Measurements from ENCODE around the gene GPA33.

Gene GPA33

GRCh38 chr1:167082511-167083027 lies 7.6 kb downstream of the GPA33 start:
- WGBS (ENCODE audit: insufficient coverage) = 57% methylated on average over 8 of the region's 11 CpGs
- Histone ChIP-seq H3K36me3 (ENCODE audit: control insufficient read depth in 4 of 4, insufficient read depth in 4 of 4, low read length in 3 of 4) (peaks cover 0 to 7% (median under 1%) of the 10 kb centered on the region in 4 experiments), H3K9me3 (ENCODE audit: control extremely low read depth in 1 of 5, control insufficient read depth in 4 of 5, insufficient read depth in 2 of 5, low read depth in 1 of 5, low read length in 4 of 5) (no peaks in the 10 kb centered on the region), H3K4me1 (ENCODE audit: control extremely low read depth in 1 of 4, control insufficient read depth in 4 of 4, insufficient read depth in 4 of 4, low read length in 3 of 4) (peaks cover 0 to 15% (median 13%) of the 10 kb centered on the region in 4 experiments), H3K27ac (ENCODE audit: insufficient read depth in 1 of 2, low read depth in 1 of 2, low read length in 2 of 2, poor library complexity in 1 of 2, severe bottlenecking in 2 of 2) (no peak overlapping the region), H3K4me3 (ENCODE audit: control insufficient read depth in 1 of 7, extremely low read depth in 1 of 7, insufficient read depth in 4 of 7, low read depth in 2 of 7, low read length in 6 of 7) (peak overlapping the region in 1 of 7 experiments; percentile 31), H3K27me3 (replicated peaks in 2 of 5; ENCODE audit: control insufficient read depth in 4 of 5, insufficient read depth in 5 of 5, low read length in 4 of 5) (no peaks in the 10 kb centered on the region)
- POLR2A ChIA-PET = no interaction called here
- DNase-seq = peak in 2 of 3 donors; percentile 60 to 67
- CTCF ChIA-PET = interaction anchor here (0.9 to 1.7 kb wide), 4 partner anchors 12 to 24 kb away, joined by 3 to 9 read pairs (median 4); no protein-coding TSS in a partner anchor

DNA sequence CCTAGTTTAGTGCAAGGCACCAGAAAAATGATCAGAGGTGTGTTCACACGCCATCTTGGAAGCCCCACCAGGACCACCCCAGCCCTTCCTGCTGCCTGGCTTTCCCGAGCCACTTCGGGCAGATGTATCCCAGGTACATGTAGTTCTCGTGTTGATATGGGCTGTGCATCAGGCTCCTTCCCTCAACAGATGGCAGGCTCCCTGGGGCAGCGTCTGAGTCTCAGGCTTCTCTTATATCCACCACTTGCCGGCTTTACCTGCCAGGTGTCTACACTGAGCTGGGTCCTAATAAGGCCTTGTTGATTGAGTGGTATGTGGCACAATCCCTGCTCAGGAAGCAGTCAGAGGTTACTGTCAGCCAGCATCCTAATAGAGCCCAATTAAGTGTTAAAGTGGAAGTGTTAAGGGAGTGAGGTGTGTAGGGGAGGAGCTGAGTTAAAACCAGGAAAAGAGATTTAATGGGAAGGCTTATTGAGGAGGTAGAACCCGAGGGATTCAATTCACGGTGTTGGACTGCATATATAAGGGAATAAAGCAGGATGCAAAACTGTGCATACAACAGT lies 8.5 kb downstream of the GPA33 start:
- CTCF ChIA-PET = interaction anchor here (1.6 to 1.7 kb wide), 2 partner anchors 11 to 23 kb away, joined by 4 to 9 read pairs; no protein-coding TSS in a partner anchor
- Histone ChIP-seq H3K9me3 (ENCODE audit: control extremely low read depth in 1 of 5, control insufficient read depth in 4 of 5, insufficient read depth in 2 of 5, low read depth in 1 of 5, low read length in 4 of 5) (no peaks in the 10 kb centered on the region), H3K4me3 (ENCODE audit: control insufficient read depth in 1 of 7, extremely low read depth in 1 of 7, insufficient read depth in 4 of 7, low read depth in 2 of 7, low read length in 6 of 7) (no peak overlapping the region), H3K27ac (ENCODE audit: insufficient read depth in 1 of 2, low read depth in 1 of 2, low read length in 2 of 2, poor library complexity in 1 of 2, severe bottlenecking in 2 of 2) (no peak overlapping the region), H3K4me1 (ENCODE audit: control extremely low read depth in 1 of 4, control insufficient read depth in 4 of 4, insufficient read depth in 4 of 4, low read length in 3 of 4) (peaks cover 0 to 16% (median 14%) of the 10 kb centered on the region in 4 experiments), H3K36me3 (ENCODE audit: control insufficient read depth in 4 of 4, insufficient read depth in 4 of 4, low read length in 3 of 4) (peaks cover 0 to 7% (median under 1%) of the 10 kb centered on the region in 4 experiments), H3K27me3 (replicated peaks in 2 of 5; ENCODE audit: control insufficient read depth in 4 of 5, insufficient read depth in 5 of 5, low read length in 4 of 5) (no peaks in the 10 kb centered on the region)
- POLR2A ChIA-PET = no interaction called here
- no peak for DNase-seq
- 98% methylated on average over 4 of the region's 8 CpGs for WGBS (ENCODE audit: insufficient coverage)

DNA sequence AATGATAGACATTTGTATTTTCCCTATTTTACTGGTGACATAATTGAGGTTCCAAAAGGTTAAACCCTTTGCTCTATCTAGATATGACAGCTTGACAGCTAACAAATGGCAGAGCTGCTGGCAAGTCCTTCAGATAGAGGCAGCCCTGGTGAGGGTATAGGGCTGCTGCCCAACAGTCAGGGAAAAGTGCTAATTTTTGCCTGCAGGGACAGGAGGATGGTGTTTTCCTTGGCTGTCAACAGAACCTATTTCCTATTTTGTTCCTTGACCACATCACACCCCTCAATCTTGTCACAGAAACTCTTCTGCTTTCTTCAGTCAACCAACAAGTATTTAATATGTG lies 12.3 kb downstream of the GPA33 start:
- H3K27ac ChIP-seq (ENCODE audit: insufficient read depth in 1 of 2, low read depth in 1 of 2, low read length in 2 of 2, poor library complexity in 1 of 2, severe bottlenecking in 2 of 2) = no peak overlapping the region
- no peaks in the 10 kb centered on the region for H3K27me3 ChIP-seq (replicated peaks in 2 of 5; ENCODE audit: control insufficient read depth in 4 of 5, insufficient read depth in 5 of 5, low read length in 4 of 5)
- H3K4me3 ChIP-seq (ENCODE audit: control insufficient read depth in 1 of 7, extremely low read depth in 1 of 7, insufficient read depth in 4 of 7, low read depth in 2 of 7, low read length in 6 of 7) = no peak overlapping the region
- ChIA-PET CTCF (interaction anchor here (1.1 to 1.6 kb wide), 2 partner anchors 11 to 463 kb away, joined by 3 read pairs; no protein-coding TSS in a partner anchor), POLR2A (interaction anchor here (0.6 kb wide), 1 partner anchor 80 kb away, joined by 3 read pairs; no protein-coding TSS in a partner anchor)
- H3K4me1 ChIP-seq (ENCODE audit: control extremely low read depth in 1 of 4, control insufficient read depth in 4 of 4, insufficient read depth in 4 of 4, low read length in 3 of 4) = peaks cover 4 to 16% (median 8%) of the 10 kb centered on the region in 4 experiments
- no peak for DNase-seq
- H3K36me3 ChIP-seq (ENCODE audit: control insufficient read depth in 4 of 4, insufficient read depth in 4 of 4, low read length in 3 of 4) = peaks cover 0 to 16% (median under 1%) of the 10 kb centered on the region in 4 experiments
- H3K9me3 ChIP-seq (ENCODE audit: control extremely low read depth in 1 of 5, control insufficient read depth in 4 of 5, insufficient read depth in 2 of 5, low read depth in 1 of 5, low read length in 4 of 5) = no peaks in the 10 kb centered on the region

DNA sequence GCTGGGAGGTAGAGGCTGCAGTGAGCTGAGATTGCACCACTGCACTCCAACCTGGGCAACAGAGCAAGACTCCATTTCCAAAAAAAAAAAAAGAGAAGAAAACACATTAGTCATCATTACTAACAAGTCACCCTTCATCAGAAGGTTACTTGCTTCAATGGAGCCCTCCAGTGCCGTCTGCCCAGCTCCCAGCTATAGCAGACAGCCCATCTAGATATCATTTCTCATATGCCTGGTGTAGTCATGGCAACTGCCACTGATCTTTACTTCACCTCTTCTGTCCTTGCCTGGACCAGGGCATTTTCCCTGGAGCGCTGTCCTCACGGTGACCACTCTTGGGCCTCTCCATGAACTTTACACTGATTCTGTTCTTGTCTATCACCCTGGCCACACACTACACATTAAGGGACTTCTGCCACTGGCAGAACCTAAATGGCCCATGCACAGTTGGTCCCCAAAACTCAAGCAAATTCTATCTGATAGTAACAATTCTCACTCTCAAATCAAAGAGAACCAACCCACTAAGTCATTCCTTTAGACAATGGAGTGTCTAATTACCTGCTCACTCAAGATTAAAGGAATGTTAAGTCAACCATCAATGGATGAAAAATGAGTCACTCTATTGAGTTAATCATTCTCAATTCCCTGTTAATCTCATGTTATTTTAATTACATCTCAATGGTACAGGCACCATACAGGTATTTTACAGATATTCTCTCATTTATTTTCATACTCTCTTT lies 12.9 kb downstream of the GPA33 start:
- POLR2A ChIA-PET = interaction anchor here (0.6 kb wide), 1 partner anchor 80 kb away, joined by 3 read pairs; no protein-coding TSS in a partner anchor
- Histone ChIP-seq H3K4me1 (ENCODE audit: control extremely low read depth in 1 of 4, control insufficient read depth in 4 of 4, insufficient read depth in 4 of 4, low read length in 3 of 4) (peaks cover 0 to 12% (median 6%) of the 10 kb centered on the region in 4 experiments), H3K36me3 (ENCODE audit: control insufficient read depth in 4 of 4, insufficient read depth in 4 of 4, low read length in 3 of 4) (peaks cover 0 to 16% (median under 1%) of the 10 kb centered on the region in 4 experiments), H3K27ac (ENCODE audit: insufficient read depth in 1 of 2, low read depth in 1 of 2, low read length in 2 of 2, poor library complexity in 1 of 2, severe bottlenecking in 2 of 2) (no peak overlapping the region), H3K9me3 (ENCODE audit: control extremely low read depth in 1 of 5, control insufficient read depth in 4 of 5, insufficient read depth in 2 of 5, low read depth in 1 of 5, low read length in 4 of 5) (no peaks in the 10 kb centered on the region), H3K27me3 (replicated peaks in 2 of 5; ENCODE audit: control insufficient read depth in 4 of 5, insufficient read depth in 5 of 5, low read length in 4 of 5) (no peaks in the 10 kb centered on the region), H3K4me3 (ENCODE audit: control insufficient read depth in 1 of 7, extremely low read depth in 1 of 7, insufficient read depth in 4 of 7, low read depth in 2 of 7, low read length in 6 of 7) (no peak overlapping the region)
- DNase-seq = no peak
- CTCF ChIA-PET = interaction anchor here (0.7 to 1.6 kb wide), 3 partner anchors 12 to 463 kb away, joined by 3 read pairs; no protein-coding TSS in a partner anchor
- WGBS (ENCODE audit: insufficient coverage) = 83% methylated on average over 3 of the region's 3 CpGs

GRCh38 chr1:167076136-167076710 lies 14.0 kb downstream of the GPA33 start:
- POLR2A ChIA-PET = no interaction called here
- Histone ChIP-seq H3K27ac (ENCODE audit: insufficient read depth in 1 of 2, low read depth in 1 of 2, low read length in 2 of 2, poor library complexity in 1 of 2, severe bottlenecking in 2 of 2) (no peak overlapping the region), H3K9me3 (ENCODE audit: control extremely low read depth in 1 of 5, control insufficient read depth in 4 of 5, insufficient read depth in 2 of 5, low read depth in 1 of 5, low read length in 4 of 5) (no peaks in the 10 kb centered on the region), H3K4me3 (ENCODE audit: control insufficient read depth in 1 of 7, extremely low read depth in 1 of 7, insufficient read depth in 4 of 7, low read depth in 2 of 7, low read length in 6 of 7) (no peak overlapping the region), H3K27me3 (replicated peaks in 2 of 5; ENCODE audit: control insufficient read depth in 4 of 5, insufficient read depth in 5 of 5, low read length in 4 of 5) (no peaks in the 10 kb centered on the region), H3K4me1 (ENCODE audit: control extremely low read depth in 1 of 4, control insufficient read depth in 4 of 4, insufficient read depth in 4 of 4, low read length in 3 of 4) (peaks cover 0 to 12% (median 6%) of the 10 kb centered on the region in 4 experiments), H3K36me3 (ENCODE audit: control insufficient read depth in 4 of 4, insufficient read depth in 4 of 4, low read length in 3 of 4) (peaks cover 0 to 16% (median under 1%) of the 10 kb centered on the region in 4 experiments)
- CTCF ChIA-PET = interaction anchor here (0.7 kb wide), 1 partner anchor 166 kb away, joined by 3 read pairs; no protein-coding TSS in a partner anchor
- no peak for DNase-seq
- 90% methylated on average over 5 of the region's 8 CpGs for WGBS (ENCODE audit: insufficient coverage)

GRCh38 chr1:167071286-167071685 lies 18.9 kb downstream of the GPA33 start:
- ChIA-PET POLR2A (no interaction called here), CTCF (interaction anchor here (1.5 kb wide), 2 partner anchors 11 to 52 kb away, joined by 3 to 4 read pairs; no protein-coding TSS in a partner anchor)
- Histone ChIP-seq H3K4me3 (ENCODE audit: control insufficient read depth in 1 of 7, extremely low read depth in 1 of 7, insufficient read depth in 4 of 7, low read depth in 2 of 7, low read length in 6 of 7) (no peak overlapping the region), H3K27me3 (replicated peaks in 2 of 5; ENCODE audit: control insufficient read depth in 4 of 5, insufficient read depth in 5 of 5, low read length in 4 of 5) (no peaks in the 10 kb centered on the region), H3K27ac (ENCODE audit: insufficient read depth in 1 of 2, low read depth in 1 of 2, low read length in 2 of 2, poor library complexity in 1 of 2, severe bottlenecking in 2 of 2) (no peak overlapping the region), H3K4me1 (ENCODE audit: control extremely low read depth in 1 of 4, control insufficient read depth in 4 of 4, insufficient read depth in 4 of 4, low read length in 3 of 4) (peaks cover 0 to 9% (median 5%) of the 10 kb centered on the region in 4 experiments), H3K9me3 (ENCODE audit: control extremely low read depth in 1 of 5, control insufficient read depth in 4 of 5, insufficient read depth in 2 of 5, low read depth in 1 of 5, low read length in 4 of 5) (no peaks in the 10 kb centered on the region), H3K36me3 (ENCODE audit: control insufficient read depth in 4 of 4, insufficient read depth in 4 of 4, low read length in 3 of 4) (peaks cover 0 to 36% (median 1%) of the 10 kb centered on the region in 4 experiments)
- 97% methylated on average over 7 of the region's 8 CpGs for WGBS (ENCODE audit: insufficient coverage)
- DNase-seq = no peak

Measured in common myeloid progenitor, CD34-positive (primary cell).